HAP-1 (cell line): ENCODE data around the gene FLNA.
"Not testable (repeated sequence)": the region's sequence is repeated elsewhere in the genome, so short reads cannot be mapped to it uniquely, and the experiment has no call there.

Source experiments
- DNase-seq, 2 experiments: peaks; one replicate each; pipeline ENCODE4 v3.0.0-alpha.2; 2016 to 2020; ENCODE audit warnings: low spot score in 2 of 2
- H3K27me3 ChIP-seq: fragments of 250-450 bp; sonication (Bioruptor Pico); 2 replicates; pipeline ENCODE4 v1.5.1; 2020; ENCODE audit warnings: low read depth, mild to moderate bottlenecking, moderate library complexity
- H3K36me3 ChIP-seq: fragments of 250-450 bp; sonication (Bioruptor Pico); replicated peaks from 2 replicates; pipeline ENCODE4 v1.5.1; 2020; ENCODE audit warnings: mild to moderate bottlenecking
- H3K4me1 ChIP-seq: fragments of 250-450 bp; sonication (Bioruptor Pico); 2 replicates; pipeline ENCODE4 v1.5.1; 2020; ENCODE audit warnings: mild to moderate bottlenecking
- H3K4me3 ChIP-seq: fragments of 250-450 bp; sonication (Bioruptor Pico); 2 replicates; pipeline ENCODE4 v1.5.1; 2020; ENCODE audit warnings: mild to moderate bottlenecking, moderate library complexity
- H3K9me3 ChIP-seq: fragments of 250-450 bp; sonication (Bioruptor Pico); 2 replicates; pipeline ENCODE4 v1.5.1; 2020; ENCODE audit warnings: mild to moderate bottlenecking, moderate library complexity
- in situ Hi-C: fragments of 300-500 bp; cut with MboI; formaldehyde crosslinking; loops from 3 replicates; pipeline ENCODE4 v1.14.3; 2020; ENCODE audit warnings: low sequenced_read_pairs, inconsistent platforms, mixed read lengths

Gene FLNA

DNA sequence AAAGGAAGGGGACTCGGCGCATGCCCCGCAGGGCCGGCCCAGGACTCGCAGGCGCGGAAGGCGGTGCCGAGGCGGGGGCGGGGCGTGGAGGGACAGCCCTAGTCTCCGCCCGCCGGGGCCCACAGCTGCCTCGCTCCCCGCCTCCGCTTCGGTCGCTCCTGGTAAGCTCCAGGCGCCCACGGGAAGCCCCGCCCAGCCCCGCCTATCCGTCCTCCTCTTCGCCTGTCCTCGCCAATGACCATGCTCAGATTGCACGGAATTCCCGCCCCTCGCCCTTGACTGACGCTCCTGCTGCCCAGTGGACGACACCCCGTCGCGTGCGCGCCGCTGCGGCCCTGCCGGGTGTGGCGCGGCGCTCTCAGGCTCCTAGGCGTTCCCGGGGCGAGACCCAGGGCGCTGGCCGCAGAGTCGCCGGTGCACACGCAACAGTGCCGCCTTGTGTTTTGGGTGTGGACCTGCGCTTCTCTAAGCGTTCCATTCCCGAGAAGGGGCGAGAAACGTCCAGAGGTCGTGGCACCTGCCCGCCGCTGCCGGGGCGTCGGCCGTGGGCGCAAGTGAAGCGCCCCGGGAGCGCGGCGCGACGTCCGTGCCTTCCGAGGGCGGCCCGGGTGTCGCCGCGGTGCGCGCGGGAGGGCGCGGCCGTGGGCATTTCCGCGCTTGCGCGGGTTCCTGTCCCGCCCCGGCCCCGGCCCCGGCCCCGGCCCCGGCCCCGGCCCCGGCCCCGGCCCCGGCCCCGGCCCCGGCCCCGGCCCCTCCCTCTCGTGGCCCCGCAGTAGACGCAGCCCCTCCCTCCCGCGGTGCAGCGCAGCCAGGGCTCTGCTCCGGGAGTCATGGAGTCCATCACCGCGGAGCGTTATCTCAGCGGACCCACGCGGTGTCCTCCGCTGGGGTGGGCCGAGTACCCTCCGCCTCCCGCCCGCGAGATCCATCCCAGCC is 15.6 kb upstream of the FLNA start:
- in situ Hi-C loops = loop anchor here (25.0 kb wide), 1 partner anchor 372 kb away; the partner anchor contains the start of genes DKC1 and GAB3
- H3K4me1 ChIP-seq, H3K9me3 ChIP-seq, H3K27me3 ChIP-seq, H3K4me3 ChIP-seq, H3K36me3 ChIP-seq: not testable (repeated sequence)
- DNase-seq = peak in 1 of 2 experiments; percentile 35

DNA sequence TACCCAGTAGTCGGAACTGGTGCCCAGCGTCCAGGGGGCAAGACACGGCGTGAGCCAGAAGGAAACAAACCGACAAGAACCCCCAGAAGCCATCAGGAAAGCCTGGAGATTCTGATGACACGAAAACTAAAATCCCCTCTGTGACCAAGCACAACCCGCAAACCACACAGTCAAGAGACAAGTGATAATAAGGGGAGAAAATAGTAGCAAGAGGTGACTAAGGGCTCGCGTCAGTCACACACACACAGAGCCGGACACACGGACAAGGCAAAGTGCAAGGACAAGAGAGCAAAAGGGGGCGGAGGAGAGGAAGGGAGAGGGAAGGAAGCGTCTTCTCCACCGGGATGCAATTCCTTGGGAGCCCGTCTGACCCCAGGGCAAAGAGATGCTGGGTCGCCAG is 14.2 kb upstream of the FLNA start:
- not testable (repeated sequence) for H3K9me3 ChIP-seq, H3K4me1 ChIP-seq, H3K4me3 ChIP-seq, DNase-seq, H3K27me3 ChIP-seq, H3K36me3 ChIP-seq
- in situ Hi-C loops = loop anchor here (25.0 kb wide), 1 partner anchor 374 kb away; the partner anchor contains the start of genes DKC1 and GAB3

DNA sequence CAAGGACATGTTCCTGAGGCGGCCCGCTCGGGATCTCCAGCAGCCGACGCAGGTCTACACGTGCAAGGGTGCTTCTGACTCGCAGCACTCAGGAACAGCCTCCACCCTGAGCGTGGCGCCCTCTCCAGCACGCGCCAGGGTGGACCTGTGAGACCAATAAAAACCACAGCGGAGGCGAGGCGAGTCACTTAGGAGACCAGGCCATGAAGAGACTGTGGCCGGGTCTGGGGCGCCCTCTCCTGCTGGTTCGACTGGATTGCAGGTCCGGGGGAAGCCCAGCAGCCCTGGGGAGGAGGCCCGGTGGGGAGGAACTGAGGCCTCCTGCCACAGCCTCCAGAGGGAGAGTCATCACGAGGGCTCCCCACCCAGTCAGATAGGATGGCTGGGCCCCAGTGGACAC is 13.7 kb upstream of the FLNA start:
- not testable (repeated sequence) for DNase-seq

DNA sequence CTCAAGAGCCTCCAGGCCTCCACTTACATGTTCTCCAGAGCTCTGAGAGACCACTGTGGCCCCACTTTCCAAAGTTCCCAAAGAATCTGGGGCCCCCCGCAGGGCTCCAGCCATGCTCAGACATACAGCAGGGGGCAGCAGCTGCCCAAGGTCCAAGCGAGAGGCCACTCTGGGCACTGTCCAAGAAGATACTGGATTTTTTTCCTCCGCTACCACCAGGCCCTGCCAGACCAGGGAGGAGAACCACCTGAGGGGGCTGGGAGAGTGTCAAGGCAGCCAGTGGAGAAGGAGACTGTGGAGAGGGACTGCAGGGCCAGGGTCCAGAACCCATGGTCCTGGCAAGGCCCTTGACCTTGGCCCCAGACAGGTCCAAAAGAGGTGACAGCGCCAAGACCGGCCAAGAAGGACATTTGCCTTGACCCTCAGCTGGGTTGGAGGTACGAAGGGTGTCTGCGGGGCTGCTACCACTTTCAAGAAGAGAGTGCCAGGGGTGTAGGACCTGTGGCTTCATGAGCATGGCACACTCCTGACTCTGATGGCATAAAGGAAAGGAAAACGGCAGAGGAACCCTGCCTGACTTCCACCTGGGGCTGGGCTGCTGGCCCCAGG is 10.0 kb upstream of the FLNA start:
- Histone ChIP-seq H3K4me3 (no peak overlapping the region), H3K4me1 (peaks cover 14% of the 10 kb centered on the region), H3K9me3 (no peaks in the 10 kb centered on the region), H3K36me3 (peaks cover 29% of the 10 kb centered on the region), H3K27me3 (no peaks in the 10 kb centered on the region)
- DNase-seq = no peak
- in situ Hi-C loops = loop anchor here (25.0 kb wide), 1 partner anchor 378 kb away; the partner anchor contains the start of genes DKC1 and GAB3

More for the DNA sequence above, 13.7 kb upstream of the FLNA start:
- not testable (repeated sequence) for H3K9me3 ChIP-seq, H3K4me1 ChIP-seq, H3K4me3 ChIP-seq, H3K27me3 ChIP-seq, H3K36me3 ChIP-seq
- in situ Hi-C loops = loop anchor here (25.0 kb wide), 1 partner anchor 374 kb away; the partner anchor contains the start of genes DKC1 and GAB3

DNA sequence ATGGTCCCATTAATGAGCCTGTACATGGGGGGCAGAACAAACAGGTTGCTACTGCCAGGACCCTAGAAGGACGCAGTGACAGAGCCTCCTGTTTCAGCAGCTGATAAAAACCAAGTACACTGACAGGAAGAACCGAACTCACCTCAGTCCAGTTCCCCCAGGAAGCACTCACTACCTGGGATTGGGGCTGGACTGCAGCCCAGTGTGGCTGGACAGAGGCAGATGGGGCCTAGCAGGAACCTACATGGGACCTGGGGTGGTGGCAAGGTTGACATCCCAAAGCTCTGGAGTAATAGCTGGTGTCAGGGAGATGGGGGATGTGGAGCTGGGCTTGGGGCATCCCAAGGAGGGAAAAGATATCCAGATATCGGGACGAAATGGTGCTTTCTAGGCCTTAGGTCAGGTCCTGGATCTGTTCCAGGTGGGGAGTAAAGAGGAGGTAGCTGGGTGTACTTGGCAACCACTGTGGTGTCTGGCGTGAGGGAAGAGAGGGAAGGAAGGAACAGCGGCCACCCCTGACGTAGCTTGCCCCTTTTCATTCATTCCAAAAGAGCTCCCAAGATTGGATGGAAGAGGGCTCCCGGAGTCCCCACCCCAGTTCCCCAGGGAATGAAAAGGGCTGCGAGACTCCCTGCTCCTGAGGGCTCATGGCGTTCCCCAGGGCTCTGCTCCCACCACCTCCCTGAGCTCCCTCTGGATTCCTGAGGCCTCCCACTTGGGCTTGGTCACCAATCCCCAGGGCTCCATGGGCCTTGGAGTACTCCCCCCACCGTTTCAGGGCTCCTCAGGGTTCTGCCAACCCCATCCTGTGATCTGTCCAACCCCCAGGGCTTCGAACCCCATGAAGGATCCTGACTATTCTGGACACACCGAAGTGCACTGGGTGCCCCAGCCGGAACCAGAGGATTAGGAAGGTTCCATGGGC is 9.2 kb upstream of the FLNA start:
- DNase-seq = no peak
- Histone ChIP-seq H3K27me3 (no peaks in the 10 kb centered on the region), H3K9me3 (no peaks in the 10 kb centered on the region), H3K4me3 (no peak overlapping the region), H3K36me3 (peaks cover 32% of the 10 kb centered on the region), H3K4me1 (peaks cover 14% of the 10 kb centered on the region)
- in situ Hi-C loops = loop anchor here (25.0 kb wide), 1 partner anchor 379 kb away; the partner anchor contains the start of genes DKC1 and GAB3

DNA sequence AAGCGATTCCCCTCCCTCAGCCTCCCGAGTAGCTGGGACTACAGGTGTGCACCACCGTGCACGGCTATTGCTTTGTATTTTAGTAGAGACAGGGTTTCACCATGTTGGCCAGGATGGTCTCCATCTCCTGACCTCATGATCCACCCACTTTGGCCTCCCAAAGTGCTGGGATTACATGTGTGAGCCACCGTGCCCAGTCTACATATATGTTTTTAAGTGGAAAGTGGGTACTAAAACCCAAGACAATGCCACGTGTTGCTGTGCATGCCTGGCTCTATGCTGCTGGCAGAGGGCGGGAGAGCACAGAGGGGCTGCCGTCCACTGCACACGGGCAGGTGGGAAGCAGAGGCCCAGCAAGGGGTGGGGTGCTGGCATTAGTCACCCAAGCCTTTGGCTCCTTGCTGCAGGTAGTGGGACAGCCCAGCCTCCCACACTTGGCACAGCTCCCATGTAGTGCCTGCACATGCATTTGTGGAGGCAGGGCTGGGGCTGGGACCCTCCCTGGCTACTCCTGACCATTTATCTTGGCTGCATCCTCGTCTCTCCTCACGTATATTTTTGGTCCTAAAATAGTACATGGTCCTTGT is 8.1 kb upstream of the FLNA start:
- in situ Hi-C loops = loop anchor here (25.0 kb wide), 1 partner anchor 380 kb away; the partner anchor contains the start of genes DKC1 and GAB3
- no peaks in the 10 kb centered on the region for H3K27me3 ChIP-seq

DNA sequence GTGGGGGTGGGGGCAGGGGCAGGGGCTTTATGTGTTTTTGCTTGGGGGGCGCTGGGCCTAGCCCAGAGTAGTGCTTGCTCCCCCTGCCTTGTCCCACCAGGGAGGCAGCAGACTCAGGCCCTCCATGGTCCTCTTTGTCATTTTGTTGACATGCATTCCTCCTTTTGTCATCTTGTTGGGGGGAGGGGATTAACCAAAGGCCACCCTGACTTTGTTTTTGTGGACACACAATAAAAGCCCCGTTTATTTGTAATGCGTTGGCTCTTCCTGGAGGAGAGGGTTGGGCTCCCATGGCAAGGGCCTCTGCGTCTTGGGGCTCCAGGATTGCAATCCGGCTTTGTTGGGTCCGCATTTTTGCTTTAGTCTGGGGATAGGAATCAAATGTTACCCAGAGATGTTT is 6.8 kb upstream of the FLNA start:
- peaks cover 21% of the 10 kb centered on the region for H3K4me1 ChIP-seq
- in situ Hi-C loops = loop anchor here (25.0 kb wide), 1 partner anchor 381 kb away; the partner anchor contains the start of genes DKC1 and GAB3
- peak in 1 of 2 experiments; percentile 51 for DNase-seq
- H3K27me3 ChIP-seq = no peaks in the 10 kb centered on the region
- no peak overlapping the region for H3K4me3 ChIP-seq
- peaks cover 35% of the 10 kb centered on the region for H3K36me3 ChIP-seq
- no peaks in the 10 kb centered on the region for H3K9me3 ChIP-seq

More for the DNA sequence above, 8.1 kb upstream of the FLNA start:
- DNase-seq = no peak
- Histone ChIP-seq H3K4me1 (peaks cover 21% of the 10 kb centered on the region), H3K36me3 (peaks cover 32% of the 10 kb centered on the region), H3K4me3 (no peak overlapping the region), H3K9me3 (no peaks in the 10 kb centered on the region)

DNA sequence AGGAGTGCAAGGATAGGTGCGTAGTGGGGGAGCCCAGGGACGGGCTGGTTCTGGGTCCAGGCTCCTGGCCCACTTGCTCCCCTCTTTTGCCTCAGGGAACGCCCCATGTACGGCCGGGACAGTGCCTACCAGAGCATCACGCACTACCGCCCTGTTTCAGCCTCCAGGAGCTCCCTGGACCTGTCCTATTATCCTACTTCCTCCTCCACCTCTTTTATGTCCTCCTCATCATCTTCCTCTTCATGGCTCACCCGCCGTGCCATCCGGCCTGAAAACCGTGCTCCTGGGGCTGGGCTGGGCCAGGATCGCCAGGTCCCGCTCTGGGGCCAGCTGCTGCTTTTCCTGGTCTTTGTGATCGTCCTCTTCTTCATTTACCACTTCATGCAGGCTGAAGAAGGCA is 6.4 kb upstream of the FLNA start:
- no peak for DNase-seq
- H3K4me3 ChIP-seq = peak overlapping the region; percentile 90
- peaks cover 21% of the 10 kb centered on the region for H3K4me1 ChIP-seq
- in situ Hi-C loops = loop anchor here (25.0 kb wide), 1 partner anchor 382 kb away; the partner anchor contains the start of genes DKC1 and GAB3
- no peaks in the 10 kb centered on the region for H3K9me3 ChIP-seq
- H3K36me3 ChIP-seq = peaks cover 35% of the 10 kb centered on the region
- no peaks in the 10 kb centered on the region for H3K27me3 ChIP-seq

DNA sequence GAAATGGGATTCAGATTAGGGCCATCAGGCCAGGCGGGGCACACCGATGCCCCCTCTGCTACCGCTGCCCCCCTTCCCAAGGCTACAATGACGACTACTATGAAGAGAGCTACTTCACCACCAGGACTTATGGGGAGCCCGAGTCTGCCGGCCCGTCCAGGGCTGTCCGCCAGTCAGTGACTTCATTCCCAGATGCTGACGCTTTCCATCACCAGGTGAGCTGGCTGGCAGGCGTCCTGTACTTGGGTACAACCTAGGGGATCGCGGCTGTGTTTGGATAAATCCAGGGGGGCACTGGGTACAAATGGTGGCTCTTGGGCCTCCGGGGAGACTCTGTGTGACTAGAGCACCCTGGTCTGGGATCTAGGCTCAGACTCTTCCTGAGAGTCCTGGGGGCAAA is 5.7 kb upstream of the FLNA start:
- Histone ChIP-seq H3K9me3 (no peaks in the 10 kb centered on the region), H3K27me3 (no peaks in the 10 kb centered on the region), H3K36me3 (peaks cover 35% of the 10 kb centered on the region), H3K4me1 (peaks cover 21% of the 10 kb centered on the region), H3K4me3 (peak overlapping the region; percentile 90)
- DNase-seq = no peak
- in situ Hi-C loops = loop anchor here (25.0 kb wide), 1 partner anchor 382 kb away; the partner anchor contains the start of genes DKC1 and GAB3

DNA sequence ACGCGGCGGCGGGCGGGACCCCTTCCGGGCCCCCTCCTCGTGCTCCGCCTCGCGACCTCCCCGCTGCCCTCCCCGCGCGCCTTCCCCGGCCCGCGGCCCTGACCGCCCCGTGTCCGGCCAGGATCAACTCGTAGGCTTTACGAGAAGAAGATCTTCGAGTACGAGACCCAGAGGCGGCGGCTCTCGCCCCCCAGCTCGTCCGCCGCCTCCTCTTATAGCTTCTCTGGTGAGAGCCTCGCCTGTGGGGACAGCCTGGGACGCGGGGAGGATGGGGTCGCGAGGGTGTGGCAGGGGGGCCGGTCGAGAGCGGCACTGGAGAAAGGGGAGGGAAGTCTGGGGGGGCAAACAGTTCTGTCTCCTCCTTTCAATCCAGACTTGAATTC is 5.1 kb upstream of the FLNA start:
- no peak for DNase-seq
- H3K36me3 ChIP-seq = peaks cover 35% of the 10 kb centered on the region
- no peaks in the 10 kb centered on the region for H3K27me3 ChIP-seq
- in situ Hi-C loops = loop anchor here (25.0 kb wide), 1 partner anchor 383 kb away; the partner anchor contains the start of genes DKC1 and GAB3
- H3K4me1 ChIP-seq = peaks cover 26% of the 10 kb centered on the region
- no peaks in the 10 kb centered on the region for H3K9me3 ChIP-seq
- peak overlapping the region; percentile 90 for H3K4me3 ChIP-seq

DNA sequence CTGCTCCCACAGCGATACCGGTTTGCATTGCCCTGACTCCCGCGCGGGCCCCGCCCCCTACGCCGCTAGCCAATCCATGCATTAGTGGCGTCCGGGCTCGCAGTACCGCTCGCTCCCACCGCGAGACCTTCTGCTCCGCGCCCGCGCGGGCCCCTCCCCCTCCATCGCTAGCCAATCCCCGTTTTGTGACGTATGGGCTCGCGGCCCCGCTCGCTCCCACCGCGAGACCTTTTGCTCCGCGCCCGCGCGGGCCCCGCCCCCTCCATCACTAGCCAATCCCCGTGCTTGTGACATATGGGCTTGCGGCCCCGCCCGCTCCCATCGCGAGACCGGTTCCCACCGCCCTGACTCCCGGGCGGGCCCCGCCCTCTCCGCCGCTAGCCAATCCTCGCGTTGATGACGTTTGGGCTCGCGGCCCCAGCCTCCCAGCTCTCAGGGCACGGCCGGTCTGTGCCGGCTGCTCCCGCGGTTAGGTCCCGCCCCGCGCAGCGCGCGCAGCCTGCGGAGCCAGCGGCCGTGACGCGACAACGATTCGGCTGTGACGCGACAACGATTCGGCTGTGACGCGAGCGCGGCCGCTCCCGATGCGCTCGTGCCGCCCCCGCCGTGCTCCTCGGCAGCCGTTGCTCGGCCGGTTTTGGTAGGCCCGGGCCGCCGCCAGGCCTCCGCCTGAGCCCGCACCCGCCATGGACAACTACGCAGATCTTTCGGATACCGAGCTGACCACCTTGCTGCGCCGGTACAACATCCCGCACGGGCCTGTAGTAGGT is 4.5 kb upstream of the FLNA start, which contains the start of gene EMD:
Gene EMD (plus strand): TSS at position 497 of the 770 bp plus-strand sequence. CDS start 190 bp downstream, at position 687.
- Histone ChIP-seq H3K27me3 (no peaks in the 10 kb centered on the region), H3K4me1 (peaks cover 29% of the 10 kb centered on the region), H3K9me3 (no peaks in the 10 kb centered on the region), H3K4me3 (peak within 1 kb of the TSS; percentile 90), H3K36me3 (peaks cover 35% of the 10 kb centered on the region)
- in situ Hi-C loops = loop anchor here (25.0 kb wide), 1 partner anchor 383 kb away; the partner anchor contains the start of genes DKC1 and GAB3
- DNase-seq = peak; percentile 99 to 100
